ENCODE measurements around the gene MISP3.

The MISP3 gene

GRCh38 chr19:14089412-14089661, 16.8 kb downstream of the MISP3 start:
- Mint-ChIP-seq H3K4me3 (peak overlapping the region; percentile 85 to 89 (median 87)), H3K9me3 (peaks cover 7% of the 10 kb centered on the region), H3K4me1 (peaks cover 20% of the 10 kb centered on the region), H3K27me3 (ENCODE audit: low read depth) (no peaks in the 10 kb centered on the region), H3K36me3 (ENCODE audit: low read depth) (peaks cover 37% of the 10 kb centered on the region), H3K27ac (peak overlapping the region; percentile 58 to 89 (median 78))
- TF ChIP-seq CTCF (IDR thresholded peaks at IDR 0.05; ENCODE audit: unreplicated experiment in 3 of 3) = peak; percentile 18 to 34 (median 28)

- peaks cover 42% of the 10 kb centered on the region for H3K36me3 Mint-ChIP-seq (ENCODE audit: low read depth)
- peaks cover 11% of the 10 kb centered on the region for H3K9me3 Mint-ChIP-seq
- TF ChIP-seq CTCF (IDR thresholded peaks at IDR 0.05; ENCODE audit: unreplicated experiment in 3 of 3) = no peak
- H3K4me3 Mint-ChIP-seq = peak overlapping the region; percentile 85 to 89 (median 87)
- peak overlapping the region; percentile 58 to 89 (median 89) for H3K27ac Mint-ChIP-seq
- peaks cover 18% of the 10 kb centered on the region for H3K4me1 Mint-ChIP-seq
- no peaks in the 10 kb centered on the region for H3K27me3 Mint-ChIP-seq (ENCODE audit: low read depth)
Measured at GRCh38 chr19:14089662-14090508, 17.3 kb downstream of the MISP3 start.

- peak within 1 kb of the TSS; percentile 94 to 95 (median 95) for H3K27ac Mint-ChIP-seq
- H3K9me3 Mint-ChIP-seq = peaks cover 11% of the 10 kb centered on the region
- peak within 1 kb of the TSS; percentile 98 to 100 (median 100) for H3K4me3 Mint-ChIP-seq
- no peak for TF ChIP-seq CTCF (IDR thresholded peaks at IDR 0.05; ENCODE audit: unreplicated experiment in 3 of 3)
- peaks cover 39% of the 10 kb centered on the region for H3K36me3 Mint-ChIP-seq (ENCODE audit: low read depth)
- H3K27me3 Mint-ChIP-seq (ENCODE audit: low read depth) = no peaks in the 10 kb centered on the region
- H3K4me1 Mint-ChIP-seq = peaks cover 15% of the 10 kb centered on the region
Measured at GRCh38 chr19:14090509-14091080, 18.0 kb downstream of the MISP3 start, which contains the start of gene SAMD1. Gene SAMD1 (minus strand): TSS chr19:14090751.

GRCh38 chr19:14091081-14091812, 18.7 kb downstream of the MISP3 start:
- peaks cover 39% of the 10 kb centered on the region for H3K36me3 Mint-ChIP-seq (ENCODE audit: low read depth)
- H3K27me3 Mint-ChIP-seq (ENCODE audit: low read depth) = no peaks in the 10 kb centered on the region
- peaks cover 11% of the 10 kb centered on the region for H3K9me3 Mint-ChIP-seq
- peak overlapping the region; percentile 94 to 95 (median 95) for H3K27ac Mint-ChIP-seq
- H3K4me3 Mint-ChIP-seq = peak overlapping the region; percentile 98 to 100 (median 100)
- peaks cover 15% of the 10 kb centered on the region for H3K4me1 Mint-ChIP-seq
- peak in 2 of 3 experiments; percentile 16 to 41 for TF ChIP-seq CTCF (IDR thresholded peaks at IDR 0.05; ENCODE audit: unreplicated experiment in 3 of 3)

GRCh38 chr19:14091813-14092462, 19.4 kb downstream of the MISP3 start:
- Mint-ChIP-seq H3K27me3 (ENCODE audit: low read depth) (no peaks in the 10 kb centered on the region), H3K27ac (peak overlapping the region; percentile 94 to 95 (median 95)), H3K9me3 (peaks cover 11% of the 10 kb centered on the region), H3K36me3 (ENCODE audit: low read depth) (peaks cover 46% of the 10 kb centered on the region), H3K4me1 (peaks cover 15% of the 10 kb centered on the region), H3K4me3 (peak overlapping the region; percentile 98 to 100 (median 100))
- TF ChIP-seq CTCF (IDR thresholded peaks at IDR 0.05; ENCODE audit: unreplicated experiment in 3 of 3) = no peak

Measured in nephron (organoid).